Measurements from ENCODE around the gene NKIRAS1.
A peak's percentile ranks its signal among the peaks of the same experiment; 100 is the strongest.

Gene NKIRAS1

DNA sequence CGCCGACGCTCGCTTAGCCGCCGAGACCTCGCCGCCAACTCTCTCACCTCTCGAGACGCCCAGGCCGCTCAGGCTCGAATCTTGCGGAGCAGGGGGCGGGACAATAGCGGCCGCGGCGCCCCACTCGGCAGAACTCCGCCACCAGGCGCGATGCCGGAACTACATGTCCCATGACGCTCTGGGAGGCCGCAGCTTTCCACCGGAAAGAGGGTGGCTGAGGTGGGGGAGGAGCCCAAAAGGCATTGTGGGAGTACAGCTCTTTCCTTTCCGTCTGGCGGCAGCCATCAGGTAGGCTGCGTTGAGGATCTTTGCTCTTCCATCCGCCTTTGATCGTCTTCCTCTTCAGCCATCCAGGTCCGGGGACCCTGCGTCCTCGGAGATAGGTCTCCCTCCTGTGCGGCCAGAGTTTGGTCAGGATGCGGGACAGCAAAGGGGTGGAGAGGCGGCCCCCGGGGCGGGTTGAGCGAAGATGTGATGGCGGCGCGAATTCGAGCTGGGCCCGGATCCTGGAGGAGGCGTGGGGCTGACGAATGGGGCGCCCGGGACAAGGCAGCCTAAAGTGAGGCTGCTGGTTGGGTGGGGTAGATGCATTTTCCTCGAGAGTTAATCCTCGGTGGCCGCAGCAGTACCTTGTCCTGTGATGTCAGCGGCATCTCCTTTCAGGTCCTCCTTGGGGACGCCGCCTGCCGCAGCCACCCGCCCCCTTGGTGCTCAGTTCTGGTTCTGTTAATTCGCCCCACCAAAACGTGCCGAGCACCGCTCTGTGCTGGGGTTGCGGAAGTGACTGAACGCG lies at the start of gene NKIRAS1, which contains the start of gene RPL15:
NKIRAS1 (minus strand) TSS at position 105 of the 793 bp plus-strand sequence. CDS start 6,086 bp downstream, outside the sequence.
RPL15 (plus strand) TSS at position 247 of the 793 bp plus-strand sequence. CDS start 728 bp downstream, outside the sequence.
- DNase-seq (ENCODE audit: low spot score): peak; percentile 97

DNA sequence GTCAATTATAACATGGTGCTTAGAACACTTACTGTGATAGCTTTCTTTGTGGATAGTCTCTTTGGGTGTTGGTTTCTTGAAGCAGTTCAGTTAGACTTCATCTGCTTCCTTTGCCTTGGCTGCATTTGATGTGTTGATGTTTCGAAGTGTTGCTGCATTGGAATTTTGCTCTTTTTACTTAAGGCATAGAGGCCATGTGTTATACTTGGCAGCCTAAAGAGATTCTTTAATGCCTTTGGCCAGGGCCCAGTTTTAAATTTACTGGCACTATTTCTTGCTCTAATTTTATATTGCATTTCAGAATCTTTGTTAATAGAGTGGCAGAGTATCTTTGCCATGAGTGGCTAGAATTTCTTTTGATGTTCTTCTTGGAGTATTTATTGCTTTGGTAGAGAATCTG lies 49.5 kb upstream of the NKIRAS1 start:
- DNase-seq (ENCODE audit: low spot score): no peak

GRCh38 chr3:23964537-23965235 lies 47.9 kb upstream of the NKIRAS1 start:
- DNase-seq (ENCODE audit: low spot score): no peak

DNA sequence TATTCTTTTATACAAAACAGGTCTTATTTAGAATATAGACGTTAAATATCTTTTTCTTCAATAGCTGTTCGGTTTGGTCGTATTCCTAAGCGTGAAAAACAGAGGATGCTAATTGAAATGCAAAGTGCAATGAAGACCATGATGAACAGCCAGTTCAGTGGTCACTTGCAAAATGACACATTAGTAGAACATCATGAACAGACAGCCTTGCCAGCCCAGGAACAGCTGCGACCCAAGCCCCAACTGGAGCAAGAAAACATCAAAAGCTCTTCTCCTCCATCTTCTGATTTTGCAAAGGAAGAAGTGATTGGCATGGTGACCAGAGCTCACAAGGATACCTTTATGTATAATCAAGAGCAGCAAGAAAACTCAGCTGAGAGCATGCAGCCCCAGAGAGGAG lies 45.1 kb upstream of the NKIRAS1 start:
- DNase-seq (ENCODE audit: low spot score): no peak

DNA sequence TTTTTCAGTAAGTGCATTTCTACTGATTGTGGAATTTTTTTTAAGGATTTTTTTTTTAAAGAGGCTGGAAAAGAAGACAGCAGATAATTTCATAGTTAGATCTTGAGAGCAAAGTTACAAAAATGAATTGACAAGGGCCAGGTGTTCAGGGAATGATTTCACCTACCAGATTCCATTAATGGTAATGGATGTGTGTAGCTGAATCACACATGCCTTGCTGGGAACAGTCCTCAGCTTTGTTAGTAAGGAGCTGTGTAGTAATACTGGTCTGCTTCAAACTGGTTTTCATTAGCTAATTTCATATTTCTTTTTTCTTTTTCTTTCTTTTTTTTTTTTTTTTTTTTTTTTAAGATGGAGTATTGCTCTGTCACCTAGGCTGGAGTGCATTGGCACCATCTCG lies 44.3 kb upstream of the NKIRAS1 start:
- DNase-seq (ENCODE audit: low spot score): no peak

GRCh38 chr3:23960649-23961048 lies 43.9 kb upstream of the NKIRAS1 start:
- no peak for DNase-seq (ENCODE audit: low spot score)

- DNase-seq (ENCODE audit: low spot score): no peak
These were observed 42.5 kb upstream of the NKIRAS1 start for GRCh38 chr3:23959135-23959900.

DNA sequence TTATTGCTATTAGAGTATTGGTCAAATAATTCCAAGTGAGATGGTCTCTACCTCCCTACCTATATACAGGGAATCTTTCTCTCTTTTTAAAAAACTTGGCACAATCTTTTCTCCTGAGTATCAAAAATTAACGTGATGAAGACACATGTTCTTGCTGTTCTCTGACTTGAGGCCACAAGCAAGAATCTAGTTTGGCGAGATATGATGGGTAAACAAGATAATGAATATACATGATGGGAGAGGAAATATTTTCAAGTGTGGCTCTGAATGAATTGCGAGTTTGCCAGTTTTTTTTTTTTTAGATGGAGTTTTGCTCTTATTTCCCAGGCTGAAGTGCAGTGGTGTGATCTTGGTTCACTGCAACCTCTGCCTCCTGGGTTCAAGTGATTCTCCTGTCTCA lies 39.9 kb upstream of the NKIRAS1 start:
- DNase-seq (ENCODE audit: low spot score): no peak

GRCh38 chr3:23954144-23954543 lies 37.4 kb upstream of the NKIRAS1 start:
- no peak for DNase-seq (ENCODE audit: low spot score)

DNA sequence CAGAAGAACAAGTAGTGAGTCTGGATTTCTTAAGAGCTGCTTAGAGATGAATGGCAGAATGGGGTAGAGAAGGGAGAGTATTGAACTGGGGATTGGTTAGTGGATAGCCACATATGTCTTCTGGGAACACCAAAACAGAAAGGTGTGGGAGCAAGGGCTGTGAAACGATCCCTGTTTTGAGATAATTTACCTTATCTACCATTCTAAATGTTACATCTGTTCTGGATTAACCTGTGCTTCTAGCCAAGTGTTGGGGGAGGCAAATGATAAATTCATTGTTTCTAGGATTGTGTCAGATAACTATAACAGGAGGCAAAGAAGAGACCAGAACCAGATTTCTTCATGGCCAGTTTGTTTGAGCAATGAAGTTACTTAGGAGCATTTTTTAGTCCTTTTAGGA lies 36.7 kb upstream of the NKIRAS1 start:
- DNase-seq (ENCODE audit: low spot score): no peak

DNA sequence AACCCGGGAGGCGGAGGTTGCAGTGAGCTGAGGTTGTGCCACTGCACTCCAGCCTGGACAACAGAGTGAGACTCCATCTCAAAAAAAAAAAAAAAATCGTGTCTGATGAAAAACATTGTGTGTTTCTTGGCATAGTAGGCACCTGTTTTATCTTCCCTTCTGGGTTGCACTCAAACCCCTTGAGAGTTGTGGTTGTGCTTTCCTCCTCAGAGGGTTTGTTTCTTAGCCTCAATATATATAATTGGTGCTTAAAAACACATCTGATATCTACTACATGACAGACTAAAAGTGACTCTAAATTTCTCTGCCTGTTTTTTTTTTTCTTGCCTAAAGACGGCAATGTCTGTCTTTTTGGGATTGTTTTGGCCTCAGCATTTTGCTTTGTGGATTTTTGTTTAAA lies 35.9 kb upstream of the NKIRAS1 start:
- DNase-seq (ENCODE audit: low spot score): no peak

DNA sequence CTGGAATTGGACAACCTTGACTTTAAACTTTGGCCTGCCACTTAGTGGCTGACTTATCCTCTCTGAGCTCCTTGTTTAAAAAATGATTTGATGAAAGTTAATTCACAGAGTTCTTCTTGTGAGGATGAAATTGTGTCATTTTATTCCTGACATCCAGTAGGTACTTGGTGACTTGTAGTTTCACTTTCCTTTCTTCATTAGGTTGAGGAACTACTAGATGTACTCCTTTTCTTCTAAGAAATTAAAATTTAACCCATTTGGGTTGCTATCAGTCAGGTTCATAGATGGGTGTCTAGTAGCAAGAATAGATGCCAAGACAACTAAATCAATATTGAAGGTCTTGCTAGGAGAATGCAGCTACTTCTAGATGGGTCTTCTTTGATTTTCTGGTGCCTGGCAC lies 33.5 kb upstream of the NKIRAS1 start:
- DNase-seq (ENCODE audit: low spot score): no peak

- DNase-seq (ENCODE audit: low spot score): peak; percentile 53
These were observed 33.0 kb upstream of the NKIRAS1 start for GRCh38 chr3:23949784-23950183.

DNA sequence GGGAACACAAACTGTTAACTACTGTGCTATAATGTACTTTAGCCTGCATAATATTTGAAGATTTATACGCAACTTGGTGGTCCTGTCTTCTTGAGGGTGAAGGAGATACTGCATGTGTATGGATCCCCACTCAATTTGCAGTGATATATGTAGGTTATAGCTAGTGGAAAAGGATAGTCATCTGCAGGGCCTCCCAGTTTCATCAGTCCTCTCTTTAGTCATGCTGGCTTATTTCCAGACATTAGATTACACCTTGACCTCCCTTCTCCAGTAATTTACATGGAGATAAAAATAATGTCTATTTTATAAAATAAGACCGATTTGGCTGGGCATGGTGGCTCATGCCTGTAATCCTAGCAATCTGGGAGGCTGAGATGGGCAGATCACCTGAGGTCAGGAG lies 32.0 kb upstream of the NKIRAS1 start:
- no peak for DNase-seq (ENCODE audit: low spot score)

GRCh38 chr3:23945913-23946687 lies 29.3 kb upstream of the NKIRAS1 start:
- DNase-seq (ENCODE audit: low spot score): peak; percentile 98

GRCh38 chr3:23945663-23945912 lies 28.8 kb upstream of the NKIRAS1 start:
- DNase-seq (ENCODE audit: low spot score): no peak

DNA sequence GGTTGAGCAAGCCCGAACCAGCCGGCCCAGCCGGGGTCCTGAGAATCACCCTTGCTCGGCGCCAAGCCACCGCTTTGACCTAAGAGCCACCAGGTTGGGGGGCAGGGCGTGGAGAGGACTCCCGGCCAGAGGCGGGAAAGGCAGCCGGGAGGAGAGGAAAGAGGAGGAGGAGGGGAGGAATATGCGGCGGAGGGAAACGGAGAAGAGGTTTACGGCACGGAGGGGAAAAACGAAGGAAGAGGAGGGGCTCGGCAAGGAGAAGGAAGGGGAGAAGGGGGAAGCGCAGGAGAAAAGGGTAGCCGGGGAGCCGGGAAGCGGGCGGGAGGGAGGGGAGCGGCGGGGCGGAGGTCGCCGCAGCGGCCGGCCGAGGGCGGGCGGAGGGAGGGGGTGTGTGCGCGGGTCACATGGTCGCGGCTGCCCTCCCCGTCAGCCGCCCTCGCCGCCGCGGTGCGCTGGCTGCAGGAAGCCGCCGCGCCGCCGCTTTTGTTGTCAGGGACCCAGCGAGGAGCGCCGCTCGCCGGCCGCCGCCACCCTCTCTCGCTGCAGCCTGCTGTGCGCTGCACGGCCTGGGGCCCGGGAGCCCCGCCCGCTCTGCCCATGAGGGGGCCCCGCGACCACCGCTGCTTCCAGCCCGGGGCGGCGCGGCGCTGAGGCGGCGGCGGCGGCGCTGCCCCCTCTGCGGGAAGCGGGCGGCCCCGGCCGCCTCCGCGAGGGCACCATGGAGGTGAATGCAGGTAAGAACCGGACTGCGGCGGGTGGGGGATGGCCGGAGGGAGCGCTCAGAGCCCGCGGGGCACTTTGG lies 28.3 kb upstream of the NKIRAS1 start, which contains the start of gene NR1D2:
NR1D2 (plus strand) TSS at position 426 of the 802 bp plus-strand sequence; CDS start at position 719, 293 bp downstream.
- peak; percentile 90 for DNase-seq (ENCODE audit: low spot score)

DNA sequence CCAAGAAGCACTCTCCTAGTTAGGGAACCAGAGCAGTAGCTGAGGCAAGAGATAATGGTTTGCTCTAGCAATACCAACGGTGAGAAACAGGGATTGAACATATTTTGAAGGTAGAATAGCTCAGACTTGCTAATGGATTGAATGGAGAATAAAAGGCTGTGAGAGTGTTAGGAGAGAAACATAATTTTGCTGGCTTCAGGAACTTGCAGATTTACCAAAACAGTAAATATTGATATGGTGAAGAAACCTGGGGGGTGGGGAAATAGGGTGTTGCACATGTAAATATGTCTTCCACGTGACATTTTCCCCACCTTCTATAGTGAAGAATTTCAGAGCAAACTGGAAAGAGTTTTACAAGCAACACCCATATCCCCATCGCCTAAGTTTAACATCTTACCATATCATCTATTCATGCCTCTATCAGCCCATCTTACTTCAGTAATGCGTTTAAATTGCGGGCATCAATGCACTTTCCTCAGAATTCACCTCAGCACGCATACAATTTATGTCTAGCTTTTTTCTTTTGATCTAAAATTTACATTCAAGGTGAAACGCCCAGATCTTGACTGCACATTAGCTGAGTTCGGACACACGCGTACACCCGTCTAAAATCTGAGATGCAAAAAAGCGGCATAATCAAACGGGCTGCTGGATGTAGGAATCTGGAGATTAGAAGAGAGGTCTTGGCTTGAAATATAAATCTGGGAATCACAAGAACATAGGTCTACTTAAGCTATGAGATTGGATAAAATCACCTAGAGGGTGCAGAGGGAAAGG lies 27.4 kb upstream of the NKIRAS1 start:
- no peak for DNase-seq (ENCODE audit: low spot score)

DNA sequence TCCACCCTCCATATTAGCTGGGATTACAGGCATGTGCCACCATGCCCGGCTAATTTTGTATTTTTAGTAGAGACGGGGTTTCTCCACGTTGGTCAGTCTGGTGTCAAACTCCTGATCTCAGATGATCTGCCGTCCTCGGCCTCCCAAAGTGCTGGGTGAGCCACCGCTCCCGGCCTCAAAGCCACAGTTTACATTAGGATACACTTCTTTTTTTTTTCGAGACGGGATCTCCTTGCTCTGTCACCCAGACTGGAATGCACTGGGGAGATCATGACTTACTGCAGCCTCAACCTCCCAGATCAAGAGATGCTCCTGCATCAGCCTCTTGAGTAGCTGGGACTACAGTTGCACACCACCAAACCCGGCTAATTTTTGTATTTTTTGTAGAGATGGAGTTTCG lies 25.8 kb upstream of the NKIRAS1 start:
- no peak for DNase-seq (ENCODE audit: low spot score)

DNA sequence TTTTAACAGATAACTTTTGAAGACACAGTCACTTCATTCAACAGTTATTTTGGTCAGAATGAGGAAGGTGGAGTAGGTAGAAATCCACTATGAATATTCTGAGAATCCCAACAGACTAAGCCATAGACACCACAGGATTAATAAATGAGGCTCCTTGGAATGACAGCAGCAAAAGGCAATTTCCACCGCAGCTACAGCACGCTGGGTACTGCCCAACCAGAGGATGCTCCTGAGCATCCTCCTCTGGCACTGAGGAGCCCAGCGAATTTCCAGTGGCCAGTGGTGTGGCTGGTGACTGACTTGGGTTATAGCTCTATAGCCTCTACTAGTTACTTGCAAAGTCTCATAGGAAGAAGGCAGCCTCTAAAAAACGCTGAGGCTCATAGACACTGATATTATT lies 24.6 kb upstream of the NKIRAS1 start:
- DNase-seq (ENCODE audit: low spot score): no peak
